Tracheal epithelial cell (primary cell): ENCODE measurements around the gene PRSS33. TPM values are rescaled to one million over a fixed set of nuclear protein-coding genes. Genes with fewer than 3 reads are reported as not detected.

ENCODE experiments used
- total RNA-seq: library from RNA; depleted of rRNA; stranded (reverse); fragments of >200 nt; gene quantifications from 2 replicates; pipeline ENCODE4 v1.2.1, GENCODE V29; 2014

Gene PRSS33
- not detected in 2 replicates for total RNA-seq

GRCh38 chr16:2787406-2787805 lies at the start of gene PRSS33:
Gene PRSS33 (minus strand): TSS chr16:2787560. CDS start chr16:2786547, 1,013 bp downstream.

GRCh38 chr16:2829501-2830354 lies 42.4 kb upstream of the PRSS33 start, which contains the start of gene ZG16B:
Gene ZG16B (plus strand): TSS chr16:2830303. CDS start chr16:2830442, 139 bp downstream.

GRCh38 chr16:2816751-2817339 lies 29.5 kb upstream of the PRSS33 start, which contains the start of gene PRSS21:
Gene PRSS21 (plus strand): TSS chr16:2817237. CDS start chr16:2817269, 32 bp downstream.

GRCh38 chr16:2777231-2777902 lies 10.0 kb downstream of the PRSS33 start, which contains the start of gene ELOB:
Gene ELOB (minus strand): TSS chr16:2777280. CDS start chr16:2777239, 41 bp downstream.

GRCh38 chr16:2752035-2752849 lies 35.1 kb downstream of the PRSS33 start, which contains the start of gene SRRM2:
Gene SRRM2 (plus strand): TSS chr16:2752638. CDS start chr16:2756365, 3,727 bp downstream.

Other genes starting within 250 kb of the PRSS33 start
- gene PDPK1, start 249.5 kb downstream of the PRSS33 start, total RNA-seq = 22.2 and 24.1 TPM in 2 replicates
- 27.5 and 37.8 TPM in 2 replicates for gene KCTD5, start 105.0 kb downstream of the PRSS33 start, total RNA-seq
- under 0.01 and 0.96 TPM in 2 replicates for gene PRSS27, start 67.3 kb downstream of the PRSS33 start, total RNA-seq
- gene SRRM2, start 34.9 kb downstream of the PRSS33 start, total RNA-seq = 36.4 and 60.5 TPM in 2 replicates
- gene ELOB, start 10.3 kb downstream of the PRSS33 start, total RNA-seq = 382 and 420 TPM in 2 replicates
- not detected in 2 replicates for gene PRSS41, start 10.9 kb upstream of the PRSS33 start, total RNA-seq
- 5.8 and 8.7 TPM in 2 replicates for gene PRSS21, start 29.7 kb upstream of the PRSS33 start, total RNA-seq
- gene ZG16B, start 42.7 kb upstream of the PRSS33 start, total RNA-seq = 0.64 and 1.4 TPM in 2 replicates
- gene PRSS22, start 70.6 kb upstream of the PRSS33 start, total RNA-seq = 8.3 and 21.0 TPM in 2 replicates
- 39.2 and 75.9 TPM in 2 replicates for gene FLYWCH2, start 95.7 kb upstream of the PRSS33 start, total RNA-seq
- 41.9 and 48.4 TPM in 2 replicates for gene FLYWCH1, start 124.4 kb upstream of the PRSS33 start, total RNA-seq
- 3.2 and 30.1 TPM in 2 replicates for gene KREMEN2, start 176.7 kb upstream of the PRSS33 start, total RNA-seq
- 7.2 and 17.4 TPM in 2 replicates for gene PAQR4, start 181.8 kb upstream of the PRSS33 start, total RNA-seq
- 0.43 and 1.9 TPM in 2 replicates for gene PKMYT1, start 192.9 kb upstream of the PRSS33 start, total RNA-seq
- not detected in 2 replicates for gene CLDN9, start 225.4 kb upstream of the PRSS33 start, total RNA-seq
- gene CLDN6, start 230.6 kb upstream of the PRSS33 start, total RNA-seq = 0.21 and 4.8 TPM in 2 replicates
- 336 and 560 TPM in 2 replicates for gene TNFRSF12A, start 232.8 kb upstream of the PRSS33 start, total RNA-seq
- gene HCFC1R1, start 236.4 kb upstream of the PRSS33 start, total RNA-seq = 8.3 and 21.7 TPM in 2 replicates
- gene THOC6, start 236.5 kb upstream of the PRSS33 start, total RNA-seq = 20.9 and 35.4 TPM in 2 replicates
- 10.4 and 11.3 TPM in 2 replicates for gene BICDL2, start 249.4 kb upstream of the PRSS33 start, total RNA-seq